Measurements from ENCODE around the gene LLGL2.

Gene LLGL2

GRCh38 chr17:75546181-75546580, 20.7 kb downstream of the LLGL2 start:
- in situ Hi-C loops (cut with MboI; ENCODE audit: low sequenced_read_pairs), result no loop called here

DNA sequence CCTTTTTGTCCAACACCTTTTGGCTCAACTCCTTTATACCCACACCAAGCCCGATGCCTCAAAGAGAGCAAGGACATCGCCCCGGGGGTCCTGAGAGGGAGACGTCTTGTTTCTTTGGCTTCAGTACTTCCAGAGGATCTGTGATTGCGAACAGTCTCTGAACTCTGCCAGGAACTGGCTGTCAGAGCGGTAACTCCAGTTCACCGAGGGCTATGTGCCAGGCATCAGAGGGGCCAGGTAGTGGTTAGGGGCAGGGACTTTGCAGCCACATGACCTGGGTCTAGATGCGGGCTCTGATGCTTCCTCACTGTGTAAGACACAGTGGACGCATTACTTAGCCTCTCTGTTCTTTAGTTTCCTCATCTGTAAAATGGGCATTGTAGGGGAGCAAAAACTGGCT, 21.6 kb downstream of the LLGL2 start:
- in situ Hi-C loops (cut with MboI; ENCODE audit: low sequenced_read_pairs), result no loop called here

GRCh38 chr17:75548813-75549212, 23.3 kb downstream of the LLGL2 start:
- in situ Hi-C loops (cut with MboI; ENCODE audit: low sequenced_read_pairs), result no loop called here

DNA sequence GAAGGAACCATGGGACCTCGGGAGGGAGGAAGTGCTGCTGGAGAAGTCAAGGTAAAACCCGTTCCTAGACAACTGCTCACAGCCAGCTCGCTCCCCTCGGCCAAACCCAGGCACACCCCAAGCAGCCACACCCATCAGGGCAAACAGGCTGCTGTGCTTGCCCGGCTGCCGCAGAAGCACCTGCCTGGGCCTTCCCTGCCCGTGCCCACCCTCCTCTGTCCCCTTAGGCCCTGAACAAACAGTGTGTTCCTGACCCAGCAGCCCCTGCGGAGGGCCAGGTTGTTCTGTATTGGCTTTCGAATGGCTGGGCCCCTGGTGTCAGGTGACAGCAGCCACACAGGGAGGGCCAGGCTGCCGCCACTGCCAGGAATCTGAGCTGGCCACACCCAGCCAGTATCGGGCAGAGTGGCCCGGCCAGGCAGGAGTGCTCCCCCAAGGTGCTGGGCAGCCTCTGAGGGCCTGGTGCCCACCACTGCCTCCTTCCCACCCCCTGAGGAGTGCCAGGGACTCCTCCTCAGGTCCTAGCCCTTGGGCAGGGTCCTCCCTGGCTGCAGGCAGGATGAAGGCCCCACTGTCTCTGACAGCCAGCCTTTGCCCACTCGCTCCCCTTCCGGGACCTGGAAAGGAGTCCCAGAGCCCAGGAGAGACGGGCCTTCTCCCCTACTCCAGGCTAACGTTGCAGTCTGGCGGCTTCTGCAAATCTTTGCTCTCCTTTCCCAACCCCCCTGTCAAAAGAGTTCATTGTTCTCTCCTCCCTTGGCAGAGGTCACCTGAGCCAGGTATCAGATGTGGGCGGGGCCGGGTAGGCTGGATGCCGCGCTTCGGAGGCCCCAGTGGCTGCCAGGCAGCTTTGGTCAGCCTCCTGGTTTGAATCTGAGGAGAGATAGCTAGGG, 24.0 kb downstream of the LLGL2 start:
- in situ Hi-C loops (cut with MboI; ENCODE audit: low sequenced_read_pairs), result no loop called here

GRCh38 chr17:75550139-75550465, 24.6 kb downstream of the LLGL2 start:
- in situ Hi-C loops (cut with MboI; ENCODE audit: low sequenced_read_pairs), result no loop called here

DNA sequence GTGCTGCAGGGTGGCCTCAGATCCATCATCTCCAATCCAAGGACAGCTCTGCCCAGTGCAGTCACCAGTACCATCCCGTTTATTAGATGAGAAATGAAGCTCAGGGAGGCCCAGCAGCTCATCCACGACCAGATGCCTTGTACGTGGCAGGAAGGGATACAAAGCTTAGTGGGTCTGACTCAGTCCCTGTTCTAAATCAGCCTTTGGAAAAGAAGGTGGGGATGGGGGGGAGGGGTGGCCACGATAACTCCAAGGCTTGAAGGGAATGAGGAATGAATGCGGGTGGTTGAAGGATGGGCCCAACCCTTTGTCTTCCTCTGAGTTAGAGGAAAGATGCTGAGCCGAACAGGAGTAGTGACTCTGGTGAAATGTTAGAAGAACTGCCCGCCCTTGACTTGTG, 25.8 kb downstream of the LLGL2 start:
- in situ Hi-C loops (cut with MboI; ENCODE audit: low sequenced_read_pairs), result no loop called here

GRCh38 chr17:75552425-75553294, 27.2 kb downstream of the LLGL2 start:
- in situ Hi-C loops (cut with MboI; ENCODE audit: low sequenced_read_pairs), result no loop called here

GRCh38 chr17:75553295-75554110, 28.0 kb downstream of the LLGL2 start:
- in situ Hi-C loops (cut with MboI; ENCODE audit: low sequenced_read_pairs), result no loop called here

DNA sequence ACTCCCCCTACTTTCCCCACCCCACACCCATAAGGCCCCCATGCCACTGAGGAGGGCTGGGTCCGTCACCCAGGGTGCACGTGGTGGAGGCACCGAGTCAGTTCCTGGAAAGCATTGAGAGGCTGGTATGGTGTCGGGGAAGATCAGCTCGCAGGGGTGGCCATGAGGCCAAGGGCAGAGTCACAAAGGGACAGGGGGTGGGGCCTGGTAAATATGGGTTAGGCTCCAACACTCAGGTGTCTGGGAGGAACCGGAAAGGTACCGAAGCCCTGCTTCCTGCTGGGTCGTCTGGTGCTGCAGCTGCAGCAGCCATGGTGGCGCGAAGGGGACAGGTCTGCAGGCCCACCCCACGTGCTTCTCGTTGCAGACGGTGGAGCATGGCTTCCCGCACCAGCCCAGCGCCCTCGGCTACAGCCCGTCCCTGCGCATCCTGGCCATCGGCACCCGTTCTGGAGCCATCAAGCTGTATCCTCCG, 30.2 kb downstream of the LLGL2 start:
- in situ Hi-C loops (cut with MboI; ENCODE audit: low sequenced_read_pairs), result no loop called here

DNA sequence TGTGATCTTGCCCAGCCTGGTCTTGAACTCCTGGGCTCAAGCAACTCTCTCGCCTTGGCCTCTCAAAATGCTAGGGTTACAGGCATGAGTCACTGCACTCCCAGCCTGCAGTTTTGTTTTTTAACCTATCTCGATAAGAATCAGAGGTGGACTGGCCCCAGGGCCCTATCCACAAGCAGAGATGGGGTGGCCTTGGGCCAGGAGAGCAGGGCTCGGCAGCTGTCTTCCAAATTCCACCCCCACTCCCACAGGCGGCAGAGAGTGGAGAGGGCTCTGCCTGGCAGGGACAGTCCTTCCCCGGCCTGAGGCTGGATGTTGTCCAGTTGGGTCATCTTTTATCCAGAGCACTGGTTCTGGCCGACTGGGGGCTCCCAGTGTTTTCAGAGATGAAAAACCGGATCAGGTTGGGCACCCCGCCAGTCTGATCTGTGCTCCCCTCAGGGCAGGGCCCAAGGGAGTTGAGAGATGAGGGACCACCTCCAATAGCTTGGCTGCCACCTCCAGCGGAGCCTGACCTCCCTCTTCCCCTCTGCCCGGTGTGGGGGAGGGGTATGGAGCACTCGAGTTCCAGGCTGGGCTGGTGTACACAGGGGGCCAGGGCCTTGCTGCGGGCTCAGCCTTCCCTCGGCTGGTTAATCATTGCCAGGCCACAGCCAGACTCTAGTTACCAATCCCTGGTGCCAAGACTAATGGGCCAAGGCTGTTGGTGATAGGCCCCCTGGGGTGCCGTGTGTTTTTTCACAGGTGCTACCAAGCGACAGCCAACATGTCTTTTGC, 31.8 kb downstream of the LLGL2 start:
- in situ Hi-C loops (cut with MboI; ENCODE audit: low sequenced_read_pairs), result no loop called here

- in situ Hi-C loops (cut with MboI; ENCODE audit: low sequenced_read_pairs), result no loop called here
These were observed 32.6 kb downstream of the LLGL2 start for GRCh38 chr17:75557852-75558665.

DNA sequence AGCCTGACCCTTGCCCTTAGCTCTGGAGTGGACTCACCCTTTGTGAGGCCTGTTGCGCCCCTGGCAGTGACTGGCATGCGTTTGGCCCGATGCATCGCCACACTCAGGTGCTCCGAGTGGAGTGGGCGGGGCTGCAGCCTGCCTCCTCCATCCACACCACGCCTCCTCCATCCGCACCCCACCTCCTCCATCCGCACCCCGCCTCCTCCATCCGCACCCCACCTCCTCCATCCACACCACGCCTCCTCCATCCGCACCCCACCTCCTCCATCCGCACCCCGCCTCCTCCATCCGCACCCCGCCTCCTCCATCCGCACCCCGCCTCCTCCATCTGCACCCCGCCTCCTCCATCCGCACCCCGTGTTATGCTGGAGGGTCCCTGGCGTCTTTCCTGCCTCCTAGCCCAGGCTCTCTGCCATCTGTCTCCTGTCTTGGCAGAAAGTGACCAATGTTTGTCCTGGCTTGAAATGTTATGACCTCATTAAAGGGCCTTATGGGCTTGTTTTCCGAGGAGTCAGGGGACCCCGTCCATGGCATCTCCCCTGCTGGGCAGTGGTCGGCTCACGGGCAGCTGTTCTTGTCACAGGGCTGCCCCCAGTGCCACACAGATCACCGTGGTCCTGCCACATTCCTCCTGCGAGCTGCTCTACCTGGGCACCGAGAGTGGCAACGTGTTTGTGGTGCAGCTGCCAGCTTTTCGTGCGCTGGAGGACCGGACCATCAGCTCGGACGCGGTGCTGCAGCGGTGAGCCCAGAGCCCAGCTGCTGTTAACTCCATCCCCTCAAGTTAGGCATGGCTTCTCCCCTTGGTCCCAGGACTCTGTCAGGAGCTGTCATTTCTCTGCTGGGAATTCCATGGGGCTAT, 33.4 kb downstream of the LLGL2 start:
- in situ Hi-C loops (cut with MboI; ENCODE audit: low sequenced_read_pairs), result no loop called here

DNA sequence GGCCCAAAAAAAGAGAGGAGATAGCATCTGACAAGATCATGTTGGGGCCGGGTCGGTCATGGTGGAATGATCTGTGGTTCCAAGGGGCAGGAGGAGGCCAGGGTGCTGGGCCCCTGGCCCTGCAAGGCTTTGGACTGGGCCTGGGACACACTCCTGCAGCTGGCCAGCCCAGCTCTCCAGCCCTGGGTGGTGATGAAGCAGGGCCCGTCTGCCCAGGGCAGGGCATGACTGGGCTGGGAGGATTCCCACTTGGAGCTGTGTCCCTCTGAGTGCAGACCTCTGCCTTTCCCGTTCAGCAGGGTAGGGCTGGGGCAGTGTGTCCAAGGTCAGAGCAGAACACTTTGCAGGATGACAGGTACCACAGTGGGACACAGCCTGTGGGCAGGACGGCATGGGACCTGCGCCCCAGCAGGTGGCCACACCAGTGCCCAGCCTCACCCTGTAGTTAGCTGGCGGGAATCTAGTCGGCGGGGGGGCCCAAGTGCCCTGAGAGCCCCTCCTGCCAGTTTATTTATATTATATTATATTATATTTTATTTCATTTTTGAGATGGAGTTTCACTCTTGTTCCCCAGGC, 34.5 kb downstream of the LLGL2 start:
- in situ Hi-C loops (cut with MboI; ENCODE audit: low sequenced_read_pairs), result no loop called here

DNA sequence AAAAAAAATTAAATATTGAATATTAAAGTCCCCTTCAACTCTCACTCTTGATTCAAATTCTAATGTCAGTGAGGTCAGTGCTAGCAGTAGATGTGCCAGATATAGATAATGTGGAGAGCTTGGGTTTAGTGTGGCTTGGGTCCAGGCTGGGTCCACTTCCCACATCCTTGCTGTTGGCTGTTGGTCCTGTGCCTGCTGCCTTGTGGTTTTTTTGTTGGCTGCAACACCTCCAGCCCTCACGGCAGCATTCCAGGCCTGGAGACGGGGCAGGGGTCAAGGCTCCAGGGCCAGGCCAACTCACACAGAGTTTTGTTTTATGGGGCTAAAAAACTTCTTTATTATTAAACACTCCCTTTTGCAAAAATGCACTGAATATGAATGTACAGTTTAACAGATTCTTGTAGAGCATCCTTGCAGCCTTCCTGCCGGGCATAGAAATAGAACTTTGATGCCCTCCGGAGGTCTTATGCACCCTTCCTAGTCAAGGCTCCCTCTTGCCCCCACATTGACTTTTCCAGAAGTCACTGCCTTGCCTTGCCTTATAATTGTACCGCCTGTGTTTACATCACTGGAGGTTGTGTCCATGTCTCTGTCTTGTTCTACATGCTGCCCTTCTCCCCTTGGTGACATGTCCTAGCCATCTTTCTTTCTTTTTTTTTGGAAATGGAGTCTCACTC, 36.6 kb downstream of the LLGL2 start:
- in situ Hi-C loops (cut with MboI; ENCODE audit: low sequenced_read_pairs), result no loop called here

GRCh38 chr17:75563063-75563758, 37.7 kb downstream of the LLGL2 start:
- in situ Hi-C loops (cut with MboI; ENCODE audit: low sequenced_read_pairs), result no loop called here

DNA sequence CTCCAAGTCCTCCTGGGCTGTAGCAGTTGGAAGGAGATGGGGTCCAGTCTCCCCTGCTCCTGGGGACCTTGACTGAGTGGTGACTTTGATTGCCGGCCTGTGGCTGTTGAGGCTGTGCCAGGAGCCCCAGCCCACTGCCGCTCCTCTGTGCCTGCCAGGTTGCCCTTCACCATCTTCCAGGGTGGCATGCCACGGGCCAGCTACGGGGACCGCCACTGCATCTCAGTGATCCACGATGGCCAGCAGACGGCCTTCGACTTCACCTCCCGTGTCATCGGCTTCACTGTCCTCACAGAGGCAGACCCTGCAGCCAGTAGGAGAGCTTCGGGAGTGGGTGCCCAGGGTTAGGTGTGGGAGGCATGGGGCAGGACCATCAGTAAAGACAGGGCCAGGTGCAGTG, 38.7 kb downstream of the LLGL2 start:
- in situ Hi-C loops (cut with MboI; ENCODE audit: low sequenced_read_pairs), result no loop called here

DNA sequence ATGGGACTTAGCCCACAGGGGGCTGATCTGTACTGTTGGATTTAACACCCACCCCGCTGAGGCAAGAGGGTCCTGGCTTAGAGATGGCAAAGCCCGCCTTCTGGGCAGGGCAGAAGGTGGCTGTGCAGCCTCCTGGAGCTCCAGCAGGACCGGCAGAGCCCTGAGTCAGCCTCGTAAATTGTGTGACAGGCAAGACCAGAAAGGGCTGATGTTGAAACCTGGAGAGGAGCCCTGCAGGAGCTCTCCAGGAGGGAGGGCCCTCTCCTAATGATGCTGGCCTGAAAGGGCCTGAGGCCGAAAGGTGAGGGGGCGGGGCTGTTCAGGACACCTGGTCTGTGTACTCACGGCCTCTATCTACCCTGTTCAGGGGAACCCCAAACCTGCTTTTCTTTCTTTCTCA, 39.6 kb downstream of the LLGL2 start:
- in situ Hi-C loops (cut with MboI; ENCODE audit: low sequenced_read_pairs), result no loop called here
